ENCODE measurements around the gene RBM38.
"Not testable (repeated sequence)": the region's sequence is repeated elsewhere in the genome, so short reads cannot be mapped to it uniquely, and the experiment has no call there.

GRCh38 chr20:57350726-57351041, 40.5 kb upstream of the RBM38 start:
- not testable (repeated sequence) for TF ChIP-seq CTCF (conservative IDR thresholded peaks at IDR 0.05 in 1 of 2, IDR thresholded peaks at IDR 0.05 in 1 of 2; ENCODE audit: extremely low read depth in 1 of 2, insufficient read depth in 1 of 2, low read depth in 1 of 2, low read length in 2 of 2); EZH2 (IDR thresholded peaks at IDR 0.05; ENCODE audit: borderline replicate concordance, low read length)
